H9 (cell line): ENCODE measurements around the gene RRAGC. TPM values are rescaled to one million over a fixed set of nuclear protein-coding genes. Genes with fewer than 3 reads are reported as not detected.

Source experiments
- DNase-seq: peaks from one replicate; pipeline ENCODE4 v3.0.0-alpha.2; 2017
- H2AFZ ChIP-seq: one replicate; pipeline ENCODE4 v1.6.1; 2013; ENCODE audit warnings: mild to moderate bottlenecking, low read length, control low read depth, moderate library complexity
- H2AK5ac ChIP-seq: 2 replicates; pipeline ENCODE4 v1.6.1; 2013; ENCODE audit warnings: low read length, control low read depth, mixed read lengths; ENCODE audit not compliant: insufficient read length
- H2BK120ac ChIP-seq: one replicate; pipeline ENCODE4 v1.6.1; 2013; ENCODE audit warnings: low read depth, mild to moderate bottlenecking, low read length, control low read depth, inconsistent platforms; ENCODE audit not compliant: poor library complexity, severe bottlenecking
- H2BK12ac ChIP-seq: 2 replicates; pipeline ENCODE4 v1.6.1; 2013; ENCODE audit warnings: low read length, control low read depth, mixed read lengths, low read depth; ENCODE audit not compliant: insufficient read length
- H2BK15ac ChIP-seq: 2 replicates; pipeline ENCODE4 v1.6.1; 2013; ENCODE audit warnings: low read depth, low read length, control low read depth
- H2BK20ac ChIP-seq: one replicate; pipeline ENCODE4 v1.6.1; 2013; ENCODE audit warnings: low read depth, mild to moderate bottlenecking, low read length, control low read depth, inconsistent platforms; ENCODE audit not compliant: poor library complexity, severe bottlenecking
- H2BK5ac ChIP-seq: 2 replicates; pipeline ENCODE4 v1.6.1; 2013; ENCODE audit warnings: low read length, control low read depth, mixed read lengths; ENCODE audit not compliant: insufficient read length
- H3K14ac ChIP-seq: 2 replicates; pipeline ENCODE4 v1.6.1; 2013; ENCODE audit warnings: low read length, control low read depth; ENCODE audit not compliant: insufficient read depth
- H3K18ac ChIP-seq: 2 replicates; pipeline ENCODE4 v1.6.1; 2013; ENCODE audit warnings: low read depth, mild to moderate bottlenecking, mixed read lengths, low read length, control low read depth; ENCODE audit not compliant: insufficient read length
- H3K23ac ChIP-seq: 2 replicates; pipeline ENCODE4 v1.6.1; 2013; ENCODE audit warnings: low read length, control low read depth, mixed read lengths, low read depth; ENCODE audit not compliant: insufficient read length
- H3K23me2 ChIP-seq: 2 replicates; pipeline ENCODE4 v1.6.1; 2013; ENCODE audit warnings: low read depth, mild to moderate bottlenecking, mixed read lengths, low read length, control low read depth; ENCODE audit not compliant: insufficient read length, poor library complexity, severe bottlenecking
- H3K27ac ChIP-seq: 2 replicates; pipeline ENCODE4 v1.5.1; 2013; ENCODE audit warnings: low read length, control low read depth, mixed read lengths, low read depth; ENCODE audit not compliant: insufficient read length
- H3K27me3 ChIP-seq: 2 replicates; pipeline ENCODE4 v1.6.1; 2013; ENCODE audit warnings: low read length, control low read depth, inconsistent platforms; ENCODE audit not compliant: insufficient read depth
- H3K4ac ChIP-seq: 2 replicates; pipeline ENCODE4 v1.6.1; 2013; ENCODE audit warnings: low read depth, mild to moderate bottlenecking, control low read depth, inconsistent platforms, low read length, moderate library complexity
- H3K4me1 ChIP-seq: 2 replicates; pipeline ENCODE4 v1.6.1; 2013; ENCODE audit warnings: low read length, control low read depth, inconsistent platforms; ENCODE audit not compliant: insufficient read depth
- H3K4me2 ChIP-seq: 2 replicates; pipeline ENCODE4 v1.6.1; 2013; ENCODE audit warnings: low read length, control low read depth, mixed read lengths; ENCODE audit not compliant: insufficient read length, insufficient read depth
- H3K56ac ChIP-seq: 2 replicates; pipeline ENCODE4 v1.6.1; 2013; ENCODE audit warnings: low read depth, mild to moderate bottlenecking, mixed read lengths, low read length, control low read depth; ENCODE audit not compliant: insufficient read length
- H3K79me1 ChIP-seq: 2 replicates; pipeline ENCODE4 v1.6.1; 2013; ENCODE audit warnings: low read depth, mild to moderate bottlenecking, moderate library complexity, low read length, control low read depth, inconsistent platforms; ENCODE audit not compliant: insufficient read depth, poor library complexity, severe bottlenecking
- H3K79me2 ChIP-seq: 2 replicates; pipeline ENCODE4 v1.6.1; 2013; ENCODE audit warnings: low read length, control low read depth, inconsistent platforms; ENCODE audit not compliant: insufficient read depth
- H3K9ac ChIP-seq: 2 replicates; pipeline ENCODE4 v1.6.1; 2013; ENCODE audit warnings: low read length, control low read depth, mixed read lengths; ENCODE audit not compliant: insufficient read length; ENCODE audit errors: extremely low read depth
- H3K9me3 ChIP-seq: one replicate; pipeline ENCODE4 v1.6.1; 2013; ENCODE audit warnings: low read depth, low read length, inconsistent platforms; ENCODE audit not compliant: control insufficient read depth
- H3T11ph ChIP-seq: one replicate; pipeline ENCODE4 v1.6.1; 2013; ENCODE audit warnings: mild to moderate bottlenecking, low read length, control low read depth, inconsistent platforms
- H4K20me1 ChIP-seq: one replicate; pipeline ENCODE4 v1.6.1; 2013; ENCODE audit not compliant: control insufficient read depth, insufficient read length, insufficient read depth
- H4K5ac ChIP-seq: 2 replicates; pipeline ENCODE4 v1.6.1; 2013; ENCODE audit warnings: low read depth, mild to moderate bottlenecking, mixed read lengths, low read length, control low read depth; ENCODE audit not compliant: insufficient read length
- H4K8ac ChIP-seq: replicated peaks from 2 replicates; pipeline ENCODE4 v1.6.1; 2013; ENCODE audit warnings: low read length, control low read depth, mixed read lengths, low read depth; ENCODE audit not compliant: insufficient read length
- H4K91ac ChIP-seq: 2 replicates; pipeline ENCODE4 v1.6.1; 2013; ENCODE audit warnings: low read depth, mild to moderate bottlenecking, moderate library complexity, mixed read lengths, low read length, control low read depth; ENCODE audit not compliant: insufficient read length
- H3K27ac Mint-ChIP-seq, 3 experiments: 2 replicates in 2 of 3; 3 replicates in 1 of 3; pipeline ENCODE4 v1.8.0; 2020 to 2021; ENCODE audit warnings: mixed read lengths in 3 of 3, mild to moderate bottlenecking in 1 of 3, moderate library complexity in 1 of 3
- H3K27me3 Mint-ChIP-seq: 2 replicates; pipeline ENCODE4 v1.8.0; 2021; ENCODE audit warnings: low read depth, mild to moderate bottlenecking, moderate library complexity, mixed read lengths
- H3K36me3 Mint-ChIP-seq, 3 experiments: 2 replicates in 2 of 3; 3 replicates in 1 of 3; pipeline ENCODE4 v1.8.0; 2020 to 2021; ENCODE audit warnings: low read depth in 3 of 3, mixed read lengths in 3 of 3; ENCODE audit not compliant: insufficient read depth in 1 of 3
- H3K4me1 Mint-ChIP-seq, 2 experiments: 2 replicates each; pipeline ENCODE4 v1.8.0; 2020; ENCODE audit warnings: mixed read lengths in 2 of 2
- H3K4me3 Mint-ChIP-seq, 2 experiments: 2 replicates in 1 of 2; 3 replicates in 1 of 2; pipeline ENCODE4 v1.8.0; 2020 to 2021; ENCODE audit warnings: mild to moderate bottlenecking in 2 of 2, mixed read lengths in 2 of 2, moderate library complexity in 1 of 2
- H3K9me3 Mint-ChIP-seq, 2 experiments: 2 replicates in 1 of 2; 3 replicates in 1 of 2; pipeline ENCODE4 v1.8.0; 2020; ENCODE audit warnings: mild to moderate bottlenecking in 2 of 2, mixed read lengths in 2 of 2, moderate library complexity in 1 of 2
- CTCF ChIP-seq: fragments of 200-600 bp; sonication (generic); conservative IDR thresholded peaks from 3 replicates; pipeline ENCODE4 v1.8.0; 2021; ENCODE audit warnings: antibody characterized with exemption, mild to moderate bottlenecking
- WGBS: extraction: QIAGEN DNeasy Blood & Tissue Kit; methylation state at CpG from one replicate; pipeline ENCODE4 v1.1.7; 2013; ENCODE audit warnings: missing lambda C conversion rate, low lambda C conversion rate, mixed read lengths; ENCODE audit not compliant: insufficient read length; ENCODE audit errors: extremely low coverage; 5-methylcytosine and 5-hydroxymethylcytosine counted together
- total RNA-seq: library from RNA; stranded (reverse); gene quantifications from 2 replicates; pipeline ENCODE4 v1.2.1, GENCODE V29; 2021

Gene RRAGC
- total RNA-seq, 1 experiment from 2014 or later = 17.9 TPM

GRCh38 chr1:38889589-38889988 lies 30.0 kb upstream of the RRAGC start:
- Mint-ChIP-seq H3K36me3 (no peaks in the 10 kb centered on the region), H3K9me3 (no peaks in the 10 kb centered on the region), H3K27me3 (no peaks in the 10 kb centered on the region; the same call in 1 of the 2 replicates), H3K4me1 (peaks cover 12 to 13% of the 10 kb centered on the region in 2 experiments), H3K27ac (no peak overlapping the region), H3K4me3 (no peak overlapping the region)
- H3K79me2 ChIP-seq = no peaks in the 10 kb centered on the region
- no peak overlapping the region for H3K56ac ChIP-seq
- no peak overlapping the region for H3K4me2 ChIP-seq
- no peak overlapping the region for H3K14ac ChIP-seq
- no peaks in the 10 kb centered on the region for H3K27me3 ChIP-seq
- H3T11ph ChIP-seq = no peak overlapping the region
- no peak overlapping the region for H3K9ac ChIP-seq
- H2BK120ac ChIP-seq = no peak overlapping the region
- no peak overlapping the region for H3K23ac ChIP-seq
- H2BK5ac ChIP-seq = no peak overlapping the region
- no peak overlapping the region for H2BK15ac ChIP-seq
- no peaks in the 10 kb centered on the region for H4K20me1 ChIP-seq
- H2AFZ ChIP-seq = no peak overlapping the region
- no peak overlapping the region for H2BK12ac ChIP-seq
- H4K5ac ChIP-seq = no peak overlapping the region
- H3K23me2 ChIP-seq = no peaks in the 10 kb centered on the region
- no peak overlapping the region for H3K27ac ChIP-seq
- no peak overlapping the region for H2BK20ac ChIP-seq
- no peaks in the 10 kb centered on the region for H3K79me1 ChIP-seq
- no peak overlapping the region for H2AK5ac ChIP-seq
- no peak for TF ChIP-seq CTCF
- H3K18ac ChIP-seq = no peak overlapping the region
- H4K8ac ChIP-seq = no peak overlapping the region
- no peak overlapping the region for H3K4ac ChIP-seq
- peaks cover 2% of the 10 kb centered on the region; the same call in 1 of the 2 replicates for H3K4me1 ChIP-seq
- no peak overlapping the region for H4K91ac ChIP-seq
- no peaks in the 10 kb centered on the region for H3K9me3 ChIP-seq
- no peak for DNase-seq
- WGBS = no CpG with 5 or more reads among the region's 5 CpGs
